Parathyroid adenoma (tissue), 2 donors: ENCODE results near the gene CSF1R.
"Not testable (repeated sequence)": the region's sequence is repeated elsewhere in the genome, so short reads cannot be mapped to it uniquely, and the experiment has no call there.

Source experiments
- H2AFZ ChIP-seq: fragments of 300-600 bp; sonication (generic); one replicate; pipeline ENCODE4 v1.7.0; 2017; ENCODE audit warnings: antibody characterized with exemption, mild to moderate bottlenecking
- H3K27ac ChIP-seq: fragments of 300-600 bp; sonication (generic); one replicate; pipeline ENCODE4 v1.7.0; 2017
- H3K27me3 ChIP-seq: fragments of 300-600 bp; sonication (generic); one replicate; pipeline ENCODE4 v1.7.0; 2017; ENCODE audit warnings: low read length; ENCODE audit not compliant: control insufficient read depth, insufficient read depth
- H3K36me3 ChIP-seq: fragments of 300-600 bp; sonication (generic); one replicate; pipeline ENCODE4 v1.7.0; 2017; ENCODE audit warnings: low read length; ENCODE audit not compliant: control insufficient read depth, insufficient read depth
- H3K4me1 ChIP-seq: fragments of 300-600 bp; sonication (generic); one replicate; pipeline ENCODE4 v1.7.0; 2017; ENCODE audit warnings: control low read depth
- H3K4me2 ChIP-seq: fragments of 300-600 bp; sonication (generic); one replicate; pipeline ENCODE4 v1.7.0; 2017; ENCODE audit warnings: low read length
- H3K4me3 ChIP-seq: fragments of 300-600 bp; sonication (generic); one replicate; pipeline ENCODE4 v1.7.0; 2017; ENCODE audit warnings: low read depth, low read length
- H3K79me2 ChIP-seq: fragments of 300-600 bp; sonication (generic); one replicate; pipeline ENCODE4 v1.7.0; 2017; ENCODE audit warnings: control low read depth
- H3K9ac ChIP-seq: fragments of 300-600 bp; sonication (generic); one replicate; pipeline ENCODE4 v1.7.0; 2017; ENCODE audit warnings: mild to moderate bottlenecking
- H3K9me3 ChIP-seq: fragments of 300-600 bp; sonication (generic); one replicate; pipeline ENCODE4 v1.7.0; 2017; ENCODE audit warnings: low read length; ENCODE audit not compliant: control insufficient read depth
- TF ChIP-seq, protein P1 (sequence below): fragments of 300-600 bp; sonication (generic); IDR thresholded peaks from one replicate; pipeline ENCODE4 v1.7.0; 2017; ENCODE audit warnings: antibody characterized with exemption, mild to moderate bottlenecking
- donor health status: primary hyperparathyroidism.

The CSF1R gene

DNA sequence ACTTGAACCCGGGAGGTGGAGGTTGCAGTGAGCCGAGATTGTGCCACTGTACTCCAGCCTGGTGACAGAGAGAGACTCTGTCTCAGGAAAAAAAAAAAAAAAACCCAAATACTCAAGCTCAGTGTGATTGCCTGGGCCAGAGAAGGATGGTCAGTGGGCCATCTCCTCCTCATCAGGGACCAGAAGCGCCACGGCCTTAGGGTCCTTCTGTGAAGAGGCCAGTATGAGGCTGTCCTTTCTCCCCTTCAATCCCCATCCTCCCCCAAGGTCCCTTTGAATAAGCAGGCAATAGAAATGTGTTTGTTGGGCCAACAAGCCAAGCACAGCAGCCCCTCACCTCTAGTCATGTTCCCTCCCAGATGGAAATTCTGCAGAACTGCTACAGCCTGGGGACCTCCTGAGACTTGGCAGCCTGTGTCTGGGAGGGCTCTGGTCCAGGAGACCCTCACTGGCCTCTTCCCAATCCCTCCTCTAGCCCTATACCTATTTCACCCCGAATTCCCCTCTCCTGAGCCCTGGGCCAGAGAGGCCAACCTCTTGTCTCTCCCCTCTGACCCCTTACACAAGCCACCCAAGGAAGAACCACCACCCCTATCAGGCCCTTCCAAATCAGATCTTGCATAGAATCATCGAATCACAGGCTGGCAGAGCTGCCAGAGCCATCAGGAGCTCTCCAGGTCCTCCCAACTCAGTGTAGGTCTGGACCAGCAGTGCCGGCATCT lies 1.0 kb downstream of the CSF1R start:
- Histone ChIP-seq H3K79me2 (no peaks in the 10 kb centered on the region), H3K27me3 (no peaks in the 10 kb centered on the region), H3K27ac (no peak overlapping the region), H3K36me3 (no peaks in the 10 kb centered on the region), H2AFZ (no peak overlapping the region), H3K4me2 (no peak overlapping the region), H3K4me3 (no peak overlapping the region), H3K9me3 (no peaks in the 10 kb centered on the region), H3K4me1 (peaks cover 3% of the 10 kb centered on the region), H3K9ac (no peak overlapping the region)
- TF ChIP-seq, protein P1, sequence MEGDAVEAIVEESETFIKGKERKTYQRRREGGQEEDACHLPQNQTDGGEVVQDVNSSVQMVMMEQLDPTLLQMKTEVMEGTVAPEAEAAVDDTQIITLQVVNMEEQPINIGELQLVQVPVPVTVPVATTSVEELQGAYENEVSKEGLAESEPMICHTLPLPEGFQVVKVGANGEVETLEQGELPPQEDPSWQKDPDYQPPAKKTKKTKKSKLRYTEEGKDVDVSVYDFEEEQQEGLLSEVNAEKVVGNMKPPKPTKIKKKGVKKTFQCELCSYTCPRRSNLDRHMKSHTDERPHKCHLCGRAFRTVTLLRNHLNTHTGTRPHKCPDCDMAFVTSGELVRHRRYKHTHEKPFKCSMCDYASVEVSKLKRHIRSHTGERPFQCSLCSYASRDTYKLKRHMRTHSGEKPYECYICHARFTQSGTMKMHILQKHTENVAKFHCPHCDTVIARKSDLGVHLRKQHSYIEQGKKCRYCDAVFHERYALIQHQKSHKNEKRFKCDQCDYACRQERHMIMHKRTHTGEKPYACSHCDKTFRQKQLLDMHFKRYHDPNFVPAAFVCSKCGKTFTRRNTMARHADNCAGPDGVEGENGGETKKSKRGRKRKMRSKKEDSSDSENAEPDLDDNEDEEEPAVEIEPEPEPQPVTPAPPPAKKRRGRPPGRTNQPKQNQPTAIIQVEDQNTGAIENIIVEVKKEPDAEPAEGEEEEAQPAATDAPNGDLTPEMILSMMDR = no peak

DNA sequence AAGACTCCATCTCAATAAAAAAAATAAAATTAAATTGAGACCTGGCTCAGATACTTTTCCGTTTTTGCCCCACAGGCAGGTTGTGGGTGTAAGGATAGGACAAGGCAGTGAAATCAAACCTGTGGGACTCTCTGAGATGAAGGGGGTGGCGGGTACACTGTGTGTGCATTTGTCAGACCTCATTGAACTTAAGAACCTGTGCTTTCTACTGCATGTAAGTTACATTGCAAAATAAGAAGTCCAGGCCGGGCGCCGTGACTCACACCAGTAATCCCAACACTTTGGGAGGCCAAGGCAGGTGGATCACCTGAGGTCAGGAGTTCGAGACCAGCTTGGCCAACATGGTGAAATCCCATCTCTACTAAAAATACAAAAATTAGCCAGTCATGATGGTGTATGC lies 1.6 kb downstream of the CSF1R start:
- not testable (repeated sequence) for H2AFZ ChIP-seq, H3K4me2 ChIP-seq, H3K27ac ChIP-seq, H3K79me2 ChIP-seq, H3K27me3 ChIP-seq, H3K9ac ChIP-seq, H3K4me3 ChIP-seq, H3K4me1 ChIP-seq, H3K9me3 ChIP-seq, H3K36me3 ChIP-seq

DNA sequence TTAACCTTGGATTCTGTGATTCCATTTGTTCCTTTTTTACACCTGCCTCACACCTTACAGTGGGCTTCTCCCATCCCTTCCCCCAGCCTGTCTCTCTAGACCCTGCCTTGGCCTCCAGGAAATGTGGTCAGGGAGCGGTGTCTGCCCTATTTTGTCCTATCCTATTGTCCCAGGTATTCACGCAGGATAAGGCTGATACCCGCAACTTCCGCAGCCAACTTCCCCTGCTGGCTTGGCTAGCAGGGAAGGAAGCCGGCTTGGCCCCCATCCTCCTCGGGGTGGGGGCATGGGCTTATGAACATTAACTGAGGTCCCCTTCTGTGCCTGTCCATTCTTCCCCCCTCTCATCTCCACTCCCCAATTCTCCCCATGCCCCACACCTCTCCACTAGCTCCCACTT lies 3.5 kb downstream of the CSF1R start:
- no peak overlapping the region for H3K4me2 ChIP-seq
- H3K36me3 ChIP-seq = no peaks in the 10 kb centered on the region
- no peak overlapping the region for H3K4me3 ChIP-seq
- no peak overlapping the region for H3K9ac ChIP-seq
- no peaks in the 10 kb centered on the region for H3K79me2 ChIP-seq
- H3K4me1 ChIP-seq = peaks cover 3% of the 10 kb centered on the region
- no peak overlapping the region for H2AFZ ChIP-seq
- H3K27ac ChIP-seq = no peak overlapping the region
- TF ChIP-seq, protein P1 = no peak
- H3K9me3 ChIP-seq = no peaks in the 10 kb centered on the region
- no peaks in the 10 kb centered on the region for H3K27me3 ChIP-seq

DNA sequence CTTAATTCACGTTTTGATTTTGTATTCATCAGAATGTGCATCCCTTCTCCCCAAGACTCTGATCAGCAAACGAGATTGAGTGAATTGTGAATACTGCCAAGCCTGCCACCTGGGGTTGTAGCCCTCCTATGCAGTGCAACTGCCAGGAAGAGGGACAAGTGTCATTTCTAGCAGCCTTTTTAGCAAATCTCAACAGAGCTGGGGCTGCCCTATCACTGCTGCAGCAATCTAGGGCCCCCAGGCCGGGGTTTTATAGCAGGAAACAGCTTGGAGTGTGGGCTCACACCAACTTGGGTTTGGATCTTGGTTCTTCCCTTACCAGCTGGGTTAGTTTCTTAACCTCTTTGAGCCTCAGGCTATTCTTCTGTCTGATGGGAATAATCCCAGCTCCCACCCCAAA lies 4.0 kb downstream of the CSF1R start:
- H3K4me3 ChIP-seq = no peak overlapping the region
- no peak overlapping the region for H2AFZ ChIP-seq
- no peak overlapping the region for H3K9ac ChIP-seq
- no peaks in the 10 kb centered on the region for H3K27me3 ChIP-seq
- H3K9me3 ChIP-seq = no peaks in the 10 kb centered on the region
- H3K27ac ChIP-seq = no peak overlapping the region
- no peak overlapping the region for H3K4me2 ChIP-seq
- H3K4me1 ChIP-seq = peaks cover 3% of the 10 kb centered on the region
- H3K36me3 ChIP-seq = no peaks in the 10 kb centered on the region
- TF ChIP-seq, protein P1 = no peak
- H3K79me2 ChIP-seq = no peaks in the 10 kb centered on the region

DNA sequence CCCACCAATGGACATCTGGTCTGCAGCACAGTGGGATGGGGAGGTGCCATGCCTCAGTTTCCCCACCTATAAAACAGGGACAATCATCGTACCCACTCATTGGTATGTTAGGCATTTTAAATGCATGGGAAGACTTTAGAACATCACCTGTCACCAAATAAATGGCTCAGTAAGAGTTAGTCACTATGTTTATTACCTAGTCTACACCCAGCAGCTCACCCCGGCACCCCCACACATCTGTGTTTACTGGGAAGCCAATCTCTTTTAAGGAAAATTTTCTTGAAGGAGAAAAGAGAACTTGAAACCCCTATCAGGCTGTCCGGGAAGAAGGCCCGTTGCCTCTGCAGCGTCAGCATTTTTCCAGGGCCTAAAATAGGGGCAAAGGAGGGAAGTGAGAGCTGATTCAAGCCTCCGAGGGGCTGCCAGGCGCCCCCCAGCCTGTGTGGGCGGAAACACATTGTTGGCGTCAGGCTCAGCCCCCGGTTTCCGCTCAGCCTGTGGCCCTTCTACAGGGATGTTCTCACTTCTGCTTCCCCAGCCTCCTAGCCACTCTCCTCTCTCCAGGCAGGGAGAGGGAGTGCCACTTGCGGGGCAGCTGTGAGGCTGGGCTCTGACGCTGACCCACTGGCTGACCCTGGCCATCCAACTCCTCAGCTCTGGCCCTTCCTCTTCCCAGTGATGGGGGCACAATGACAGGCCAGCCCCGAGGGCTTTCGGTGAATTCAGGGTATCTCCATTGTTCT lies 4.6 kb downstream of the CSF1R start:
- peaks cover 3% of the 10 kb centered on the region for H3K4me1 ChIP-seq
- no peaks in the 10 kb centered on the region for H3K36me3 ChIP-seq
- no peak overlapping the region for H3K4me3 ChIP-seq
- H3K9ac ChIP-seq = no peak overlapping the region
- H2AFZ ChIP-seq = peak overlapping the region; percentile 70
- no peaks in the 10 kb centered on the region for H3K27me3 ChIP-seq
- no peak overlapping the region for H3K4me2 ChIP-seq
- TF ChIP-seq, protein P1 = no peak
- no peak overlapping the region for H3K27ac ChIP-seq
- no peaks in the 10 kb centered on the region for H3K9me3 ChIP-seq
- H3K79me2 ChIP-seq = no peaks in the 10 kb centered on the region
